Measurements from ENCODE around the gene OCIAD2. TPM values are rescaled to one million over a fixed set of nuclear protein-coding genes. Genes with fewer than 3 reads are reported as not detected.
A peak's percentile ranks its signal among the peaks of the same experiment; 100 is the strongest.

The OCIAD2 gene
- total RNA-seq, 1 experiment from 2014 or later: 68.1 TPM

DNA sequence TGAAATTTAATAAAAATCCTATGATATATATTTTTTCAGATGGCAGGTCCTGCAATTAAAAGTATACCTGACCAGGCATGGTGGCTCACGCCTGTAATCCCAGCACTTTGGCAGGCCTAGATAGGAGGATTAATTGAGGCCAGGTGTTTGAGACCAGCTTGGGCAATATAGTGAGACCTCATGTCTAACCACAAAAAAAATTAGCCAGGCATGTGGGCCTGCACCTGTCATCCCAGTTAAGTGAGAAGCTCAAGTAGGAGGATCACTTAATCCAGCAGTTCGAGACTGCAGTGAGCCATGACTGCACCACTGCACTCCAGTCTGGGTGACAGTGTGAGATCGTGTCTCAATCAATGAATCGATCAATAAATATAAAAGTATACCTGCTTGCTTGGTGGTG, 2.5 kb downstream of the OCIAD2 start:
- Histone ChIP-seq H3K4me2 (ENCODE audit: low read depth, low read length, poor library complexity, severe bottlenecking) (no peak overlapping the region), H3K9me2 (replicated peaks; ENCODE audit: insufficient read depth, low read length) (no peaks in the 10 kb centered on the region), H3K36me3 (ENCODE audit: insufficient read depth, low read length) (peaks cover 13% of the 10 kb centered on the region; the same call in 1 of the 2 replicates), H2AFZ (ENCODE audit: low read length) (no peak overlapping the region), H3K4me1 (ENCODE audit: low read length) (peaks cover 34% of the 10 kb centered on the region), H3K9me3 (ENCODE audit: low read length) (no peaks in the 10 kb centered on the region), H3K9ac (ENCODE audit: low read length) (no peak overlapping the region), H4K20me1 (ENCODE audit: insufficient read depth, low read depth, low read length) (no peaks in the 10 kb centered on the region), H3K4me3 (ENCODE audit: low read length) (no peak overlapping the region), H3K79me2 (ENCODE audit: low read length) (peaks cover 24% of the 10 kb centered on the region), H3K27ac (ENCODE audit: low read length) (no peak overlapping the region), H3K27me3 (ENCODE audit: low read length) (no peaks in the 10 kb centered on the region)
- peak; percentile 57 for DNase-seq

GRCh38 chr4:48902266-48902665, 4.3 kb downstream of the OCIAD2 start:
- no peak overlapping the region for H3K27ac ChIP-seq (ENCODE audit: low read length)
- H3K4me1 ChIP-seq (ENCODE audit: low read length): peaks cover 37% of the 10 kb centered on the region
- H3K4me2 ChIP-seq (ENCODE audit: low read depth, low read length, poor library complexity, severe bottlenecking): no peak overlapping the region
- no peaks in the 10 kb centered on the region for H4K20me1 ChIP-seq (ENCODE audit: insufficient read depth, low read depth, low read length)
- no peaks in the 10 kb centered on the region for H3K27me3 ChIP-seq (ENCODE audit: low read length)
- peaks cover 16% of the 10 kb centered on the region; the same call in 1 of the 2 replicates for H3K36me3 ChIP-seq (ENCODE audit: insufficient read depth, low read length)
- DNase-seq: peak; percentile 28
- no peak overlapping the region for H3K9ac ChIP-seq (ENCODE audit: low read length)
- H2AFZ ChIP-seq (ENCODE audit: low read length): no peak overlapping the region
- H3K9me2 ChIP-seq (replicated peaks; ENCODE audit: insufficient read depth, low read length): no peaks in the 10 kb centered on the region
- no peaks in the 10 kb centered on the region for H3K9me3 ChIP-seq (ENCODE audit: low read length)
- peaks cover 24% of the 10 kb centered on the region for H3K79me2 ChIP-seq (ENCODE audit: low read length)
- no peak overlapping the region for H3K4me3 ChIP-seq (ENCODE audit: low read length)

DNA sequence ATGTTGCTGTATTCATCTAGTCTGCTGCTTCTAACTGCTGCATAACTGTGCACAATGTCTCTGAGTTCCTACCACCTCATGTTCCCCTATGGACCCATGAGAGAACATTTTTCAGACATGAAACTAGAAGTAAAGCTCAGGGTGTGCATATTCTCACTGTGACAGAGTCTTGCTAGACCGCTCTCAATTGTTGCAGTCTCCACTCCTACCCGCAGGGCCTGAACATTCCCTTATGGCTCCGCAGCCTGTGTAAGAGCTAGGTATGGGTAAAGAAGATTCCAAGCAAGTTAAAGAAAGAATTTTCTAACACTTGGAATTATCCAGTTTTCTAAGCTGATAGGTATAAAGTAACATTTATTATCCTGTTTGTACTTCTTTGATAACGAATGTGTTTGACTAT, 5.4 kb downstream of the OCIAD2 start:
- H3K9me3 ChIP-seq (ENCODE audit: low read length): no peaks in the 10 kb centered on the region
- peaks cover 21% of the 10 kb centered on the region for H3K79me2 ChIP-seq (ENCODE audit: low read length)
- peak; percentile 32 for DNase-seq
- no peaks in the 10 kb centered on the region for H4K20me1 ChIP-seq (ENCODE audit: insufficient read depth, low read depth, low read length)
- no peak overlapping the region for H3K9ac ChIP-seq (ENCODE audit: low read length)
- H3K4me2 ChIP-seq (ENCODE audit: low read depth, low read length, poor library complexity, severe bottlenecking): no peak overlapping the region
- H3K36me3 ChIP-seq (ENCODE audit: insufficient read depth, low read length): peaks cover 20% of the 10 kb centered on the region; the same call in 1 of the 2 replicates
- no peak overlapping the region for H3K27ac ChIP-seq (ENCODE audit: low read length)
- H3K9me2 ChIP-seq (replicated peaks; ENCODE audit: insufficient read depth, low read length): no peaks in the 10 kb centered on the region
- H3K4me3 ChIP-seq (ENCODE audit: low read length): no peak overlapping the region
- peaks cover 33% of the 10 kb centered on the region for H3K4me1 ChIP-seq (ENCODE audit: low read length)
- H2AFZ ChIP-seq (ENCODE audit: low read length): no peak overlapping the region
- H3K27me3 ChIP-seq (ENCODE audit: low read length): no peaks in the 10 kb centered on the region

DNA sequence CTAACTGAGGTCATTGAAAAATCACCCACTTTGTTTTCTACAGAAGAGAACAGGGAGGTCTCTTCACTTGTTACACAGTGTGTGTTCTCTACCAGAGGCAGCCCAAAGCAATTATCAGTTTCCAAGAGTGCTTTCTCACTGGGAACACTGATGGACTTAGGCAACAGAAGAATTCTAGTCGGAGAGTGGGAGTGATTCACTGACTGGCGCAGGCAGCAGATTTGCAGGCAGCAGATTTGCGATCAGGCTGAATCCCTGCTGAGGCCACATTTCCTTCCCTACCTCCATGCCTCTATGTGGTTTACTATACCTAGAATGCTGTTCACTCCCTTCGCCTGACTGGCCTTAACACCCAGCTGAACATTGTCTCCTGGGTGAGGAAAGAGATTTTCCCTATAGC, 6.6 kb downstream of the OCIAD2 start:
- Histone ChIP-seq H3K9me3 (ENCODE audit: low read length) (no peaks in the 10 kb centered on the region), H3K4me2 (ENCODE audit: low read depth, low read length, poor library complexity, severe bottlenecking) (no peak overlapping the region), H4K20me1 (ENCODE audit: insufficient read depth, low read depth, low read length) (no peaks in the 10 kb centered on the region), H3K79me2 (ENCODE audit: low read length) (peaks cover 8% of the 10 kb centered on the region), H2AFZ (ENCODE audit: low read length) (no peak overlapping the region), H3K9me2 (replicated peaks; ENCODE audit: insufficient read depth, low read length) (no peaks in the 10 kb centered on the region), H3K9ac (ENCODE audit: low read length) (no peak overlapping the region), H3K27ac (ENCODE audit: low read length) (peak overlapping the region; percentile 23; the same call in 1 of the 2 replicates), H3K4me3 (ENCODE audit: low read length) (no peak overlapping the region), H3K36me3 (ENCODE audit: insufficient read depth, low read length) (peaks cover 20% of the 10 kb centered on the region; the same call in 1 of the 2 replicates), H3K27me3 (ENCODE audit: low read length) (no peaks in the 10 kb centered on the region), H3K4me1 (ENCODE audit: low read length) (peaks cover 21% of the 10 kb centered on the region)
- DNase-seq: no peak

GRCh38 chr4:48899432-48899749, 7.2 kb downstream of the OCIAD2 start:
- Histone ChIP-seq H3K36me3 (ENCODE audit: insufficient read depth, low read length) (peaks cover 20% of the 10 kb centered on the region; the same call in 1 of the 2 replicates), H3K27ac (ENCODE audit: low read length) (peak overlapping the region; percentile 23; the same call in 1 of the 2 replicates), H4K20me1 (ENCODE audit: insufficient read depth, low read depth, low read length) (no peaks in the 10 kb centered on the region), H3K9ac (ENCODE audit: low read length) (no peak overlapping the region), H3K4me2 (ENCODE audit: low read depth, low read length, poor library complexity, severe bottlenecking) (no peak overlapping the region), H3K4me3 (ENCODE audit: low read length) (no peak overlapping the region), H3K27me3 (ENCODE audit: low read length) (no peaks in the 10 kb centered on the region), H3K9me3 (ENCODE audit: low read length) (no peaks in the 10 kb centered on the region), H3K79me2 (ENCODE audit: low read length) (peaks cover 3% of the 10 kb centered on the region; the same call in 1 of the 2 replicates), H3K9me2 (replicated peaks; ENCODE audit: insufficient read depth, low read length) (no peaks in the 10 kb centered on the region), H3K4me1 (ENCODE audit: low read length) (peaks cover 16% of the 10 kb centered on the region), H2AFZ (ENCODE audit: low read length) (no peak overlapping the region)
- DNase-seq: no peak

DNA sequence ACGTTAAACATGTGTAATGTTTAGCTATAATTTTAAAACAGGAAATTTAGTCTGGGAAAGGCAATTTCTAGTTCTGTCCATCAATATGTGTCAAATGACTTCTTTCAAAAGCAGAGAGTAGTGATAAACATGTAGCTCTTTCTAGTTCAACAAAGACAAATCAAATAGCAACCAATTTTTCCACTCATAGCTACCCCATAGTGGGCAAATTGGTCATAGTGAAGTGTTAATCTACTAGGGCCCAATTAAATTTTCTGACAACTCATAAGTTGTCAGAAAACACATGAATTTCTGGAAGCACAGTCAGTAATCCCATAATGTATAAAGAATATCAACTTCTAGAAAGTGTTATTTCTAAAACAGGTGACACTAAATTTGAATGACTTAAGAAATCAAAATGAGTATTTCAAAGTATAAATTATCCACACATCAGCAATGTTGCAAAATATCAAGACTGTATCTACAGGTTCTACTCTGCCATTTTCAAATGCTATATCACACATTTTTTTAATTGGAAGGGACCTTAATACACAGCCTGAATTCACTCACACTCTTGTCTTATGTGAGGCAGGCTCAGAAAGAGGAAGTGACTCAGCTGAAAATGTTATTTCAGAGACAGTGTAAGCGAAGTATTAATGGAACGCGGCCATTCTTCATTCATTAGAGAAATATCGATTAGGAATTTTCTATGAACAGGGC, 7.7 kb downstream of the OCIAD2 start:
- H3K79me2 ChIP-seq (ENCODE audit: low read length): no peaks in the 10 kb centered on the region
- no peaks in the 10 kb centered on the region for H4K20me1 ChIP-seq (ENCODE audit: insufficient read depth, low read depth, low read length)
- H3K9me3 ChIP-seq (ENCODE audit: low read length): no peaks in the 10 kb centered on the region
- no peaks in the 10 kb centered on the region for H3K9me2 ChIP-seq (replicated peaks; ENCODE audit: insufficient read depth, low read length)
- no peak overlapping the region for H3K9ac ChIP-seq (ENCODE audit: low read length)
- peaks cover 12% of the 10 kb centered on the region for H3K4me1 ChIP-seq (ENCODE audit: low read length)
- no peak overlapping the region for H3K4me3 ChIP-seq (ENCODE audit: low read length)
- H3K36me3 ChIP-seq (ENCODE audit: insufficient read depth, low read length): peaks cover 20% of the 10 kb centered on the region; the same call in 1 of the 2 replicates
- H3K27me3 ChIP-seq (ENCODE audit: low read length): no peaks in the 10 kb centered on the region
- peak; percentile 54 for DNase-seq
- H2AFZ ChIP-seq (ENCODE audit: low read length): no peak overlapping the region
- no peak overlapping the region for H3K4me2 ChIP-seq (ENCODE audit: low read depth, low read length, poor library complexity, severe bottlenecking)
- H3K27ac ChIP-seq (ENCODE audit: low read length): 0 out of 2 replicates have a peak overlapping the region, but pooled peaks have one; percentile 23

- H3K9me2 ChIP-seq (replicated peaks; ENCODE audit: insufficient read depth, low read length): no peaks in the 10 kb centered on the region
- no peak overlapping the region for H3K4me2 ChIP-seq (ENCODE audit: low read depth, low read length, poor library complexity, severe bottlenecking)
- no peak overlapping the region for H3K4me3 ChIP-seq (ENCODE audit: low read length)
- no peak overlapping the region for H3K9ac ChIP-seq (ENCODE audit: low read length)
- no peak for DNase-seq
- no peak overlapping the region for H3K27ac ChIP-seq (ENCODE audit: low read length)
- H4K20me1 ChIP-seq (ENCODE audit: insufficient read depth, low read depth, low read length): no peaks in the 10 kb centered on the region
- H2AFZ ChIP-seq (ENCODE audit: low read length): no peak overlapping the region
- peaks cover 29% of the 10 kb centered on the region for H3K36me3 ChIP-seq (ENCODE audit: insufficient read depth, low read length)
- H3K4me1 ChIP-seq (ENCODE audit: low read length): peaks cover 12% of the 10 kb centered on the region
- no peaks in the 10 kb centered on the region for H3K79me2 ChIP-seq (ENCODE audit: low read length)
- no peaks in the 10 kb centered on the region for H3K27me3 ChIP-seq (ENCODE audit: low read length)
- no peaks in the 10 kb centered on the region for H3K9me3 ChIP-seq (ENCODE audit: low read length)
These were observed 9.7 kb downstream of the OCIAD2 start for GRCh38 chr4:48896845-48897244.

- H3K27me3 ChIP-seq (ENCODE audit: low read length): no peaks in the 10 kb centered on the region
- DNase-seq: peak; percentile 20
- no peak overlapping the region for H2AFZ ChIP-seq (ENCODE audit: low read length)
- no peaks in the 10 kb centered on the region for H3K4me1 ChIP-seq (ENCODE audit: low read length)
- peaks cover 28% of the 10 kb centered on the region for H3K36me3 ChIP-seq (ENCODE audit: insufficient read depth, low read length)
- H3K79me2 ChIP-seq (ENCODE audit: low read length): no peaks in the 10 kb centered on the region
- no peak overlapping the region for H3K4me2 ChIP-seq (ENCODE audit: low read depth, low read length, poor library complexity, severe bottlenecking)
- no peak overlapping the region for H3K9ac ChIP-seq (ENCODE audit: low read length)
- no peak overlapping the region for H3K27ac ChIP-seq (ENCODE audit: low read length)
- no peaks in the 10 kb centered on the region for H4K20me1 ChIP-seq (ENCODE audit: insufficient read depth, low read depth, low read length)
- no peaks in the 10 kb centered on the region for H3K9me3 ChIP-seq (ENCODE audit: low read length)
- H3K9me2 ChIP-seq (replicated peaks; ENCODE audit: insufficient read depth, low read length): no peaks in the 10 kb centered on the region
- H3K4me3 ChIP-seq (ENCODE audit: low read length): no peak overlapping the region
These were observed 15.4 kb downstream of the OCIAD2 start for GRCh38 chr4:48891028-48891619.
